IMR-90 (cell line): ENCODE measurements around the gene ACOT4. TPM values are rescaled to one million over a fixed set of nuclear protein-coding genes. Genes with fewer than 3 reads are reported as not detected.

Experiments
- ATAC-seq: fragments of 200-7000 bp; cut with Tn5 transposase; 2 replicates; pipeline ENCODE4 v1.9.1; 2020; ENCODE audit warnings: low read depth, mild to moderate bottlenecking, moderate library complexity
- BruUV-seq: library from RNA; stranded (reverse); fragments of 400-500 nt; replicated peaks from 2 replicates; lab custom pipeline; 2021; lab: Mats Ljungman, UMichigan
- CTCF ChIA-PET: fragments of 300-600 bp; formaldehyde crosslinking; extraction: SDS; loops from one replicate; lab custom pipeline; 2021; ENCODE audit warnings: antibody characterized with exemption; lab: Yijun Ruan, JAX
- POLR2A ChIA-PET: fragments of 300-600 bp; sonication (Branson Sonifier 250); formaldehyde crosslinking; loops from one replicate; lab custom pipeline; 2022; ENCODE audit warnings: antibody characterized with exemption; ENCODE audit not compliant: unreplicated experiment; lab: Charles Lee
- DNase-seq: peaks from one replicate; pipeline ENCODE4 v3.0.0; 2013
- H2AFZ ChIP-seq: replicated peaks from 2 replicates; pipeline ENCODE3; 2013; ENCODE audit warnings: low read length, mild to moderate bottlenecking; ENCODE audit not compliant: poor library complexity
- H2AK5ac ChIP-seq: 2 replicates; pipeline ENCODE4 v1.6.1; 2013; ENCODE audit warnings: low read depth, low read length, inconsistent platforms
- H2AK9ac ChIP-seq: replicated peaks from 2 replicates; pipeline ENCODE3; 2013; ENCODE audit warnings: mild to moderate bottlenecking, low read depth, low read length, moderate library complexity; ENCODE audit not compliant: poor library complexity
- H2BK120ac ChIP-seq: 2 replicates; pipeline ENCODE4 v1.6.1; 2013; ENCODE audit warnings: low read depth, low read length, inconsistent platforms
- H2BK15ac ChIP-seq: 3 replicates; pipeline ENCODE4 v1.6.1; 2013; ENCODE audit warnings: low read depth, low read length, inconsistent platforms
- H2BK20ac ChIP-seq: 2 replicates; pipeline ENCODE4 v1.6.1; 2013; ENCODE audit warnings: low read depth, mild to moderate bottlenecking, inconsistent platforms, low read length, moderate library complexity
- H2BK5ac ChIP-seq: 2 replicates; pipeline ENCODE4 v1.6.1; 2013; ENCODE audit warnings: mild to moderate bottlenecking, low read depth, low read length, inconsistent platforms; ENCODE audit not compliant: poor library complexity, severe bottlenecking
- H3K14ac ChIP-seq: replicated peaks from 2 replicates; pipeline ENCODE4 v1.6.1; 2013; ENCODE audit warnings: low read depth, low read length, inconsistent platforms
- H3K18ac ChIP-seq: 2 replicates; pipeline ENCODE4 v1.6.1; 2013; ENCODE audit warnings: low read depth, low read length, control low read depth
- H3K23ac ChIP-seq: 2 replicates; pipeline ENCODE4 v1.6.1; 2013; ENCODE audit warnings: low read depth, low read length, inconsistent platforms
- H3K27ac ChIP-seq: 2 replicates; pipeline ENCODE4 v1.5.1; 2013; ENCODE audit warnings: mild to moderate bottlenecking, control low read depth, low read length; ENCODE audit not compliant: insufficient read depth
- H3K27me3 ChIP-seq: 2 replicates; pipeline ENCODE4 v1.6.1; 2013; ENCODE audit warnings: low read length; ENCODE audit not compliant: control insufficient read depth, insufficient read depth
- H3K36me3 ChIP-seq: 2 replicates; pipeline ENCODE4 v1.6.1; 2013; ENCODE audit warnings: low read length, mixed read lengths; ENCODE audit not compliant: control insufficient read depth, insufficient read depth
- H3K4ac ChIP-seq: 2 replicates; pipeline ENCODE4 v1.6.1; 2013; ENCODE audit warnings: low read depth, low read length, inconsistent platforms
- H3K4me1 ChIP-seq: 2 replicates; pipeline ENCODE4 v1.6.1; 2013; ENCODE audit warnings: low read length, mixed read lengths; ENCODE audit not compliant: control insufficient read depth, insufficient read depth
- H3K4me2 ChIP-seq: 2 replicates; pipeline ENCODE4 v1.6.1; 2013; ENCODE audit warnings: low read depth, mild to moderate bottlenecking, control low read depth, low read length, moderate library complexity
- H3K4me3 ChIP-seq: 2 replicates; pipeline ENCODE4 v1.5.1; 2013; ENCODE audit warnings: low read depth, mild to moderate bottlenecking, control low read depth, low read length, moderate library complexity; ENCODE audit not compliant: insufficient read depth
- H3K56ac ChIP-seq: 2 replicates; pipeline ENCODE4 v1.6.1; 2013; ENCODE audit warnings: low read length, inconsistent platforms; ENCODE audit not compliant: insufficient read depth; ENCODE audit errors: extremely low read depth
- H3K79me1 ChIP-seq, 2 experiments: 2 replicates each; pipeline ENCODE4 v1.6.1; 2013; ENCODE audit warnings: low read length in 2 of 2, inconsistent platforms in 1 of 2, low read depth in 1 of 2
- H3K9ac ChIP-seq: 2 replicates; pipeline ENCODE4 v1.6.1; 2013; ENCODE audit warnings: low read depth, low read length, control low read depth
- H3K9me1 ChIP-seq: 2 replicates; pipeline ENCODE4 v1.6.1; 2013; ENCODE audit warnings: low read length, inconsistent platforms; ENCODE audit not compliant: insufficient read depth
- H3K9me3 ChIP-seq: 2 replicates; pipeline ENCODE4 v1.6.1; 2013; ENCODE audit warnings: low read length; ENCODE audit not compliant: control insufficient read depth, insufficient read depth
- H4K20me1 ChIP-seq: 2 replicates; pipeline ENCODE4 v1.6.1; 2013; ENCODE audit warnings: low read length, inconsistent platforms; ENCODE audit not compliant: insufficient read depth
- H4K5ac ChIP-seq: 2 replicates; pipeline ENCODE4 v1.6.1; 2013; ENCODE audit warnings: mild to moderate bottlenecking, low read depth, low read length, control low read depth
- H4K8ac ChIP-seq, 2 experiments: 2 replicates each; pipeline ENCODE4 v1.6.1; 2013; ENCODE audit warnings: low read depth in 2 of 2, low read length in 2 of 2, control low read depth in 1 of 2, inconsistent platforms in 1 of 2
- H4K91ac ChIP-seq: 2 replicates; pipeline ENCODE4 v1.6.1; 2013; ENCODE audit warnings: low read depth, low read length, inconsistent platforms; ENCODE audit not compliant: insufficient read depth
- BHLHE40 ChIP-seq: fragments of 150-350 bp; IDR thresholded peaks from 2 replicates; pipeline ENCODE4 v1.6.1; 2016; ENCODE audit warnings: mild to moderate bottlenecking, low read depth, low read length
- CEBPB ChIP-seq: IDR thresholded peaks from 2 replicates; pipeline ENCODE4 v1.6.1; 2012; ENCODE audit warnings: low read depth, low read length, improper control_type of control experiment
- CHD1 ChIP-seq: IDR thresholded peaks from 2 replicates; pipeline ENCODE4 v1.6.1; 2012; ENCODE audit warnings: low read depth, low read length, improper control_type of control experiment
- CTCF ChIP-seq: conservative IDR thresholded peaks from 2 replicates; pipeline ENCODE4 v1.5.1; 2012; ENCODE audit warnings: mild to moderate bottlenecking, low read depth, low read length, improper control_type of control experiment
- ELK1 ChIP-seq: fragments of 150-350 bp; IDR thresholded peaks from 2 replicates; pipeline ENCODE4 v1.6.1; 2016; ENCODE audit warnings: low read depth, mild to moderate bottlenecking, low read length, moderate library complexity, borderline replicate concordance
- FOS ChIP-seq: fragments of 150-350 bp; IDR thresholded peaks from 2 replicates; pipeline ENCODE4 v1.6.1; 2016; ENCODE audit warnings: low read depth, low read length
- MAFK ChIP-seq: IDR thresholded peaks from 2 replicates; pipeline ENCODE4 v1.6.1; 2012; ENCODE audit warnings: low read depth, low read length, improper control_type of control experiment
- MAZ ChIP-seq: IDR thresholded peaks from 2 replicates; pipeline ENCODE4 v1.6.1; 2012; ENCODE audit warnings: low read depth, mild to moderate bottlenecking, low read length, improper control_type of control experiment, moderate library complexity, borderline replicate concordance
- MXI1 ChIP-seq: IDR thresholded peaks from 2 replicates; pipeline ENCODE4 v1.6.1; 2012; ENCODE audit warnings: low read depth, mild to moderate bottlenecking, low read length, moderate library complexity, borderline replicate concordance
- NFE2L2 ChIP-seq: fragments of 150-350 bp; IDR thresholded peaks from 2 replicates; pipeline ENCODE4 v1.6.1; 2016; ENCODE audit warnings: low read depth, mild to moderate bottlenecking, low read length
- POLR2A ChIP-seq: IDR thresholded peaks from 2 replicates; pipeline ENCODE4 v1.6.1; 2012; ENCODE audit warnings: mild to moderate bottlenecking, low read depth, low read length
- RAD21 ChIP-seq: IDR thresholded peaks from 2 replicates; pipeline ENCODE4 v1.6.1; 2012; ENCODE audit warnings: low read length, improper control_type of control experiment
- RCOR1 ChIP-seq: IDR thresholded peaks from 2 replicates; pipeline ENCODE4 v1.6.1; 2012; ENCODE audit warnings: mild to moderate bottlenecking, low read length, improper control_type of control experiment; ENCODE audit not compliant: insufficient replicate concordance
- RFX5 ChIP-seq: IDR thresholded peaks from 2 replicates; pipeline ENCODE4 v1.8.0; 2012; ENCODE audit warnings: low read depth, mild to moderate bottlenecking, low read length, moderate library complexity
- SMC3 ChIP-seq: fragments of 150-350 bp; IDR thresholded peaks from 2 replicates; pipeline ENCODE4 v1.6.1; 2016; ENCODE audit warnings: low read depth, mild to moderate bottlenecking, antibody characterized with exemption, low read length, moderate library complexity
- USF2 ChIP-seq: fragments of 150-350 bp; IDR thresholded peaks from 2 replicates; pipeline ENCODE4 v1.6.1; 2017; ENCODE audit warnings: mild to moderate bottlenecking, antibody characterized with exemption, low read length, low read depth
- WGBS, 2 experiments: methylation state at CpG; one replicate each; pipeline versions ENCODE4 v1.1.5 to v1.1.7; 2013; ENCODE audit warnings: missing lambda C conversion rate in 2 of 2; ENCODE audit not compliant: insufficient read length in 1 of 2; ENCODE audit errors: extremely low coverage in 2 of 2; 5-methylcytosine and 5-hydroxymethylcytosine counted together
- dilution Hi-C: fragments of 300-500 bp; cut with HindIII; formaldehyde crosslinking; loops from one replicate; pipeline ENCODE4 v1.14.3; 2018; ENCODE audit warnings: low sequenced_read_pairs; ENCODE audit not compliant: unreplicated experiment
- in situ Hi-C: fragments of 300-500 bp; cut with MboI; formaldehyde crosslinking; loops from 3 replicates; pipeline ENCODE4 v1.14.3; 2019; ENCODE audit warnings: low sequenced_read_pairs, inconsistent platforms, mixed read lengths
- intact Hi-C: fragments of 100-400 bp; cut with micrococcal nuclease; formaldehyde crosslinking; loops from 2 replicates; pipeline ENCODE4 v1.10.0; 2022
- polyA plus RNA-seq, 3 experiments: library from polyadenylated mRNA; depleted of rRNA; stranded (reverse); fragments of >200 nt; gene quantifications; 2 replicates each; pipeline ENCODE4 v1.2.3, GENCODE V29; 2012; ENCODE audit warnings: low replicate concordance in 1 of 3
- total RNA-seq: library from RNA; depleted of rRNA; stranded (reverse); fragments of >200 nt; gene quantifications from 2 replicates; pipeline ENCODE4 v1.2.3, GENCODE V29; 2012

The ACOT4 gene
- total and polyA plus RNA-seq, 2 of the 4 experiments (the other 2 are of a cell fraction), result 0.22 to 0.54 TPM

GRCh38 chr14:73613419-73613963, 21.8 kb downstream of the ACOT4 start:
- dilution Hi-C loops (no loop called here), in situ Hi-C loops (no loop called here), intact Hi-C loops (loop anchor here (5.0 kb wide), 1 partner anchor 121 kb away; the partner anchor contains the start of gene RIOX1)
- no peak for TF ChIP-seq NFE2L2
- no peak for TF ChIP-seq RAD21
- TF ChIP-seq CEBPB, result no peak
- TF ChIP-seq MAZ, result no peak
- TF ChIP-seq USF2, result no peak
- TF ChIP-seq CTCF, result no peak
- TF ChIP-seq ELK1, result no peak
- TF ChIP-seq SMC3, result no peak
- no peak for TF ChIP-seq RFX5
- TF ChIP-seq MAFK, result no peak
- TF ChIP-seq MXI1, result no peak
- TF ChIP-seq FOS, result no peak
- no peak for TF ChIP-seq BHLHE40
- no peak for TF ChIP-seq POLR2A
- TF ChIP-seq CHD1, result no peak
- no peak for TF ChIP-seq RCOR1
- H4K20me1 ChIP-seq, result no peaks in the 10 kb centered on the region
- H4K8ac ChIP-seq, result peak overlapping the region in 1 of 2 experiments; percentile 61; a peak in 1 of 4 replicates
- H2AFZ ChIP-seq, result no peak overlapping the region
- CTCF ChIA-PET, result no interaction called here
- no peak overlapping the region for H3K4me2 ChIP-seq
- no peak overlapping the region for H4K91ac ChIP-seq
- no peak overlapping the region for H3K56ac ChIP-seq
- H3K4ac ChIP-seq, result no peak overlapping the region
- H3K79me1 ChIP-seq, result no peaks in the 10 kb centered on the region
- H3K9me1 ChIP-seq, result no peaks in the 10 kb centered on the region
- H3K36me3 ChIP-seq, result no peaks in the 10 kb centered on the region
- no peak overlapping the region for H3K18ac ChIP-seq
- H2BK120ac ChIP-seq, result no peak overlapping the region
- ATAC-seq, result no peak
- no peak overlapping the region for H2BK5ac ChIP-seq
- H4K5ac ChIP-seq, result no peak overlapping the region
- H3K23ac ChIP-seq, result 0 out of 2 replicates have a peak overlapping the region, but pooled peaks have one; percentile 66
- H3K9me3 ChIP-seq, result no peaks in the 10 kb centered on the region; the same call in 1 of the 2 replicates
- H3K4me1 ChIP-seq, result no peaks in the 10 kb centered on the region
- no TSS peak for BruUV-seq
- H3K27me3 ChIP-seq, result peaks cover 5% of the 10 kb centered on the region; the same call in 1 of the 2 replicates
- WGBS, 2 experiments, result no CpG with 5 or more reads among the region's 3 CpGs
- H2AK5ac ChIP-seq, result no peak overlapping the region
- no peak overlapping the region for H3K27ac ChIP-seq
- no peak overlapping the region for H3K4me3 ChIP-seq
- no peak overlapping the region for H2AK9ac ChIP-seq
- no peak overlapping the region for H3K14ac ChIP-seq
- no peak overlapping the region for H2BK15ac ChIP-seq
- H3K9ac ChIP-seq, result no peak overlapping the region
- H2BK20ac ChIP-seq, result no peak overlapping the region
- no peak for DNase-seq
- POLR2A ChIA-PET, result no interaction called here
